Cardiac fibroblast (primary cell): ENCODE data around the gene TBC1D14.

Experiments used
- DNase-seq, 2 donors: peaks; one replicate each; pipeline versions ENCODE4 v3.0.0 to v3.0.0-alpha.2; 2010; ENCODE audit warnings: low read depth in 2 of 2
- H3K4me3 ChIP-seq, 2 donors: replicated peaks in 1 of 2; 1 replicate in 1 of 2; 2 replicates in 1 of 2; pipeline ENCODE4 v1.5.1; 2011; ENCODE audit warnings: low read depth in 2 of 2, low read length in 2 of 2, mild to moderate bottlenecking in 2 of 2, moderate library complexity in 1 of 2
- TF ChIP-seq, protein P1 (sequence below): IDR thresholded peaks from one replicate; pipeline ENCODE4 v1.5.1; 2011; ENCODE audit warnings: low read depth, mild to moderate bottlenecking, low read length, inconsistent platforms

TBC1D14 gene

GRCh38 chr4:6983544-6984142, 74.0 kb downstream of the TBC1D14 start:
- no peak for DNase-seq
- TF ChIP-seq, protein P1, sequence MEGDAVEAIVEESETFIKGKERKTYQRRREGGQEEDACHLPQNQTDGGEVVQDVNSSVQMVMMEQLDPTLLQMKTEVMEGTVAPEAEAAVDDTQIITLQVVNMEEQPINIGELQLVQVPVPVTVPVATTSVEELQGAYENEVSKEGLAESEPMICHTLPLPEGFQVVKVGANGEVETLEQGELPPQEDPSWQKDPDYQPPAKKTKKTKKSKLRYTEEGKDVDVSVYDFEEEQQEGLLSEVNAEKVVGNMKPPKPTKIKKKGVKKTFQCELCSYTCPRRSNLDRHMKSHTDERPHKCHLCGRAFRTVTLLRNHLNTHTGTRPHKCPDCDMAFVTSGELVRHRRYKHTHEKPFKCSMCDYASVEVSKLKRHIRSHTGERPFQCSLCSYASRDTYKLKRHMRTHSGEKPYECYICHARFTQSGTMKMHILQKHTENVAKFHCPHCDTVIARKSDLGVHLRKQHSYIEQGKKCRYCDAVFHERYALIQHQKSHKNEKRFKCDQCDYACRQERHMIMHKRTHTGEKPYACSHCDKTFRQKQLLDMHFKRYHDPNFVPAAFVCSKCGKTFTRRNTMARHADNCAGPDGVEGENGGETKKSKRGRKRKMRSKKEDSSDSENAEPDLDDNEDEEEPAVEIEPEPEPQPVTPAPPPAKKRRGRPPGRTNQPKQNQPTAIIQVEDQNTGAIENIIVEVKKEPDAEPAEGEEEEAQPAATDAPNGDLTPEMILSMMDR: no peak
- H3K4me3 ChIP-seq: no peak overlapping the region

DNA sequence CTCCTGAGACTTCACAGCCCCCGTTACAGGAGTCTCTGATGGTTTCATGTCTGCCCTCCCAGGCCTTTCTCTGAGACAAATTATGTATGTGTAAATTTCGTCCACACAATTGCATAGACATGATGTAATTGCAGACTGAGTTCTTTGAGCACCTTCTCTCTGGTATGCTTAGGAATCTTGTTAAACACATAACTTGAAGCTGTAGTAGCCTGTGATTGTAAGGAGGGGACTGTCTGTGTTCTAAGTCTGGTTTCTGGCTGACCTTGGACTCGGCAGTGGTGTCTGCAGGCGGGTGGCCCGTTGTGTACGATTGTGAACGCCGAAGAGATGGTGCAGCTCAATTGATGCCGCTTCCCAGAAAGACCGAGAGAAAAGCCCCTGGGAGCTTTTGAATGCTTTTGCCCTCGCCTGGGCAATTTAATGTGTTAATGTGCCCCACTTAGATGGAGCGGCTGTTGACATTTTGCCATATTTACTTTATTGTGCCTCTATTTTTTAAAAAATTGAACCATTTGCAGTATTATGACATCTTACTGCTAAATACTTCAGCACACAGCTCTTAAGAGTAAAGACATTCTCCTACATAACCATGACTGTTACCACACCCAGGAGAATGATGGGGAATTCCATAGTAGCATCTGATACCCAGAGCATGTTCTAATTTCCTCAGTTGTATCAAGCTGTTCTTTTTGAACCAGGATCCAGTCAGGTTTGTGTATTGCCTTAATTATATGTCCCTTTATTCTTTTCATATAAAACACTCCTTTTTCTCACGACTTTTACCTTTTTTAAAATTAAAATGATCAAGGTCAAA, 75.2 kb downstream of the TBC1D14 start:
- TF ChIP-seq, protein P1: no peak
- no peak overlapping the region for H3K4me3 ChIP-seq
- DNase-seq: peak in 1 of 2 donors; percentile 10

GRCh38 chr4:6986072-6986780, 76.6 kb downstream of the TBC1D14 start:
- DNase-seq: peak; percentile 76 to 83
- H3K4me3 ChIP-seq: peak overlapping the region; percentile 66 to 72
- TF ChIP-seq, protein P1: no peak

DNA sequence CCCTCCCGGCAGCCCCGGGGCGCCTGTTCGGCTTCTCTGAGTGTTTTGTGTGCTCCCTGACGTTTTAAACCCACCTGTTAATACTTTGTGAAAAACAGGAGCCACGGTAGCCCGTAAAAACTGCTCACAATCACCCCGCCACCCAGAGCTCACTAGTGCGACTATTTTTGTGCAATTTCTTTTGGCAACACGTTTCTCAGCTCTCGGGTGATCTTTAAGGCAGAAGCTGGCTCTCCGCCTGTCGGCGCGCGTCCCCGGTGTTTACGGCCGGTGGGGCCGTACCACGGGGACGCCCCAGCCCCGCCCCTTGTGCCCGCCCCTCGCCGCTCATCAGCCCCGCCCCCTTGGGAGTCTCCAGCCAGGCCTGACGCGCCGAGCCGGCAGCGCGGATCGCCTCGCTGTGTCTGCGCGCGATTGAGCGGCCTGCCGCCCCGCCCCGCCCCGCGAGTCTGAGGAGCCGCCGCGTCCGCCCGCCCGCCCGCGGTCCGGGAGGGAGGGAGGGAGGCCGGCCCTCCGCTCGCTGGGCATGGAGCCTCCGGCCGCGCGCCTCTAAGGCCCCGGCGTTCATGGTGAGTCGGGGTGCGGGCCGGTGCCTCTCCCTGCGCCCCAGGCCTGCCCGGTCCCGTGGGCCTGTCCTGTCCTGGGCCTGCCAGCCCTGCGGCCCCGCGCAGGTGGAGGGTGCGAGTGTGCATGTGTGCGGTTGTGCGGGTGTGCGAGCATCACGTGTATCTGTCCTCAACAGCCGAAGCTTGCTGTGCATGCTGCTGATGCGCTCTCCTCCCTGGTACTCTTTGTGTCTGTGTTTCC, 77.4 kb downstream of the TBC1D14 start:
- TF ChIP-seq, protein P1: no peak
- peak overlapping the region; percentile 75 to 95 for H3K4me3 ChIP-seq
- peak; percentile 92 to 97 for DNase-seq

GRCh38 chr4:6987588-6987961, 77.9 kb downstream of the TBC1D14 start:
- peak in 1 of 2 donors; percentile 46 for DNase-seq
- H3K4me3 ChIP-seq: peak overlapping the region; percentile 75 to 95
- TF ChIP-seq, protein P1: no peak

GRCh38 chr4:6988016-6988715, 78.5 kb downstream of the TBC1D14 start:
- peak overlapping the region; percentile 75 to 95 for H3K4me3 ChIP-seq
- TF ChIP-seq, protein P1: no peak
- DNase-seq: peak in 1 of 2 donors; percentile 13
